Stromal cell of bone marrow (primary cell): ENCODE measurements around the gene SELENOW.

Source experiments
- DNase-seq: peaks from one replicate; pipeline ENCODE4 v3.0.0-alpha.2; 2012; ENCODE audit warnings: low read depth

Gene SELENOW

GRCh38 chr19:47824396-47824795, 45.9 kb downstream of the SELENOW start:
- DNase-seq, result no peak

GRCh38 chr19:47826800-47827199, 48.3 kb downstream of the SELENOW start:
- no peak for DNase-seq

GRCh38 chr19:47832723-47833122, 54.2 kb downstream of the SELENOW start:
- DNase-seq, result no peak
